H9 (cell line): Measurements from ENCODE around the gene RASSF3. TPM values are rescaled to one million over a fixed set of nuclear protein-coding genes. Genes with fewer than 3 reads are reported as not detected.

Experiments used
- DNase-seq: peaks from one replicate; pipeline ENCODE4 v3.0.0-alpha.2; 2017
- H2AFZ ChIP-seq: one replicate; pipeline ENCODE4 v1.6.1; 2013; ENCODE audit warnings: mild to moderate bottlenecking, low read length, control low read depth, moderate library complexity
- H2AK5ac ChIP-seq: 2 replicates; pipeline ENCODE4 v1.6.1; 2013; ENCODE audit warnings: low read length, control low read depth, mixed read lengths; ENCODE audit not compliant: insufficient read length
- H2BK120ac ChIP-seq: one replicate; pipeline ENCODE4 v1.6.1; 2013; ENCODE audit warnings: low read depth, mild to moderate bottlenecking, low read length, control low read depth, inconsistent platforms; ENCODE audit not compliant: poor library complexity, severe bottlenecking
- H2BK12ac ChIP-seq: 2 replicates; pipeline ENCODE4 v1.6.1; 2013; ENCODE audit warnings: low read length, control low read depth, mixed read lengths, low read depth; ENCODE audit not compliant: insufficient read length
- H2BK15ac ChIP-seq: 2 replicates; pipeline ENCODE4 v1.6.1; 2013; ENCODE audit warnings: low read depth, low read length, control low read depth
- H2BK20ac ChIP-seq: one replicate; pipeline ENCODE4 v1.6.1; 2013; ENCODE audit warnings: low read depth, mild to moderate bottlenecking, low read length, control low read depth, inconsistent platforms; ENCODE audit not compliant: poor library complexity, severe bottlenecking
- H2BK5ac ChIP-seq: 2 replicates; pipeline ENCODE4 v1.6.1; 2013; ENCODE audit warnings: low read length, control low read depth, mixed read lengths; ENCODE audit not compliant: insufficient read length
- H3K14ac ChIP-seq: 2 replicates; pipeline ENCODE4 v1.6.1; 2013; ENCODE audit warnings: low read length, control low read depth; ENCODE audit not compliant: insufficient read depth
- H3K18ac ChIP-seq: 2 replicates; pipeline ENCODE4 v1.6.1; 2013; ENCODE audit warnings: low read depth, mild to moderate bottlenecking, mixed read lengths, low read length, control low read depth; ENCODE audit not compliant: insufficient read length
- H3K23ac ChIP-seq: 2 replicates; pipeline ENCODE4 v1.6.1; 2013; ENCODE audit warnings: low read length, control low read depth, mixed read lengths, low read depth; ENCODE audit not compliant: insufficient read length
- H3K23me2 ChIP-seq: 2 replicates; pipeline ENCODE4 v1.6.1; 2013; ENCODE audit warnings: low read depth, mild to moderate bottlenecking, mixed read lengths, low read length, control low read depth; ENCODE audit not compliant: insufficient read length, poor library complexity, severe bottlenecking
- H3K27ac ChIP-seq: 2 replicates; pipeline ENCODE4 v1.5.1; 2013; ENCODE audit warnings: low read length, control low read depth, mixed read lengths, low read depth; ENCODE audit not compliant: insufficient read length
- H3K27me3 ChIP-seq: 2 replicates; pipeline ENCODE4 v1.6.1; 2013; ENCODE audit warnings: low read length, control low read depth, inconsistent platforms; ENCODE audit not compliant: insufficient read depth
- H3K4ac ChIP-seq: 2 replicates; pipeline ENCODE4 v1.6.1; 2013; ENCODE audit warnings: low read depth, mild to moderate bottlenecking, control low read depth, inconsistent platforms, low read length, moderate library complexity
- H3K4me1 ChIP-seq: 2 replicates; pipeline ENCODE4 v1.6.1; 2013; ENCODE audit warnings: low read length, control low read depth, inconsistent platforms; ENCODE audit not compliant: insufficient read depth
- H3K4me2 ChIP-seq: 2 replicates; pipeline ENCODE4 v1.6.1; 2013; ENCODE audit warnings: low read length, control low read depth, mixed read lengths; ENCODE audit not compliant: insufficient read length, insufficient read depth
- H3K56ac ChIP-seq: 2 replicates; pipeline ENCODE4 v1.6.1; 2013; ENCODE audit warnings: low read depth, mild to moderate bottlenecking, mixed read lengths, low read length, control low read depth; ENCODE audit not compliant: insufficient read length
- H3K79me1 ChIP-seq: 2 replicates; pipeline ENCODE4 v1.6.1; 2013; ENCODE audit warnings: low read depth, mild to moderate bottlenecking, moderate library complexity, low read length, control low read depth, inconsistent platforms; ENCODE audit not compliant: insufficient read depth, poor library complexity, severe bottlenecking
- H3K79me2 ChIP-seq: 2 replicates; pipeline ENCODE4 v1.6.1; 2013; ENCODE audit warnings: low read length, control low read depth, inconsistent platforms; ENCODE audit not compliant: insufficient read depth
- H3K9ac ChIP-seq: 2 replicates; pipeline ENCODE4 v1.6.1; 2013; ENCODE audit warnings: low read length, control low read depth, mixed read lengths; ENCODE audit not compliant: insufficient read length; ENCODE audit errors: extremely low read depth
- H3K9me3 ChIP-seq: one replicate; pipeline ENCODE4 v1.6.1; 2013; ENCODE audit warnings: low read depth, low read length, inconsistent platforms; ENCODE audit not compliant: control insufficient read depth
- H3T11ph ChIP-seq: one replicate; pipeline ENCODE4 v1.6.1; 2013; ENCODE audit warnings: mild to moderate bottlenecking, low read length, control low read depth, inconsistent platforms
- H4K20me1 ChIP-seq: one replicate; pipeline ENCODE4 v1.6.1; 2013; ENCODE audit not compliant: control insufficient read depth, insufficient read length, insufficient read depth
- H4K5ac ChIP-seq: 2 replicates; pipeline ENCODE4 v1.6.1; 2013; ENCODE audit warnings: low read depth, mild to moderate bottlenecking, mixed read lengths, low read length, control low read depth; ENCODE audit not compliant: insufficient read length
- H4K8ac ChIP-seq: replicated peaks from 2 replicates; pipeline ENCODE4 v1.6.1; 2013; ENCODE audit warnings: low read length, control low read depth, mixed read lengths, low read depth; ENCODE audit not compliant: insufficient read length
- H4K91ac ChIP-seq: 2 replicates; pipeline ENCODE4 v1.6.1; 2013; ENCODE audit warnings: low read depth, mild to moderate bottlenecking, moderate library complexity, mixed read lengths, low read length, control low read depth; ENCODE audit not compliant: insufficient read length
- H3K27ac Mint-ChIP-seq, 3 experiments: 2 replicates in 2 of 3; 3 replicates in 1 of 3; pipeline ENCODE4 v1.8.0; 2020 to 2021; ENCODE audit warnings: mixed read lengths in 3 of 3, mild to moderate bottlenecking in 1 of 3, moderate library complexity in 1 of 3
- H3K27me3 Mint-ChIP-seq: 2 replicates; pipeline ENCODE4 v1.8.0; 2021; ENCODE audit warnings: low read depth, mild to moderate bottlenecking, moderate library complexity, mixed read lengths
- H3K36me3 Mint-ChIP-seq, 3 experiments: 2 replicates in 2 of 3; 3 replicates in 1 of 3; pipeline ENCODE4 v1.8.0; 2020 to 2021; ENCODE audit warnings: low read depth in 3 of 3, mixed read lengths in 3 of 3; ENCODE audit not compliant: insufficient read depth in 1 of 3
- H3K4me1 Mint-ChIP-seq, 2 experiments: 2 replicates each; pipeline ENCODE4 v1.8.0; 2020; ENCODE audit warnings: mixed read lengths in 2 of 2
- H3K4me3 Mint-ChIP-seq, 2 experiments: 2 replicates in 1 of 2; 3 replicates in 1 of 2; pipeline ENCODE4 v1.8.0; 2020 to 2021; ENCODE audit warnings: mild to moderate bottlenecking in 2 of 2, mixed read lengths in 2 of 2, moderate library complexity in 1 of 2
- H3K9me3 Mint-ChIP-seq, 2 experiments: 2 replicates in 1 of 2; 3 replicates in 1 of 2; pipeline ENCODE4 v1.8.0; 2020; ENCODE audit warnings: mild to moderate bottlenecking in 2 of 2, mixed read lengths in 2 of 2, moderate library complexity in 1 of 2
- CTCF ChIP-seq: fragments of 200-600 bp; sonication (generic); conservative IDR thresholded peaks from 3 replicates; pipeline ENCODE4 v1.8.0; 2021; ENCODE audit warnings: antibody characterized with exemption, mild to moderate bottlenecking
- whole genome bisulfite sequencing: extraction: QIAGEN DNeasy Blood & Tissue Kit; methylation state at CpG from one replicate; pipeline ENCODE4 v1.1.7; 2013; ENCODE audit warnings: missing lambda C conversion rate, low lambda C conversion rate, mixed read lengths; ENCODE audit not compliant: insufficient read length; ENCODE audit errors: extremely low coverage; 5-methylcytosine and 5-hydroxymethylcytosine counted together
- total RNA-seq: library from RNA; stranded (reverse); gene quantifications from 2 replicates; pipeline ENCODE4 v1.2.1, GENCODE V29; 2021

RASSF3 gene
- total RNA-seq, 1 experiment from 2014 or later = 45.1 TPM

DNA sequence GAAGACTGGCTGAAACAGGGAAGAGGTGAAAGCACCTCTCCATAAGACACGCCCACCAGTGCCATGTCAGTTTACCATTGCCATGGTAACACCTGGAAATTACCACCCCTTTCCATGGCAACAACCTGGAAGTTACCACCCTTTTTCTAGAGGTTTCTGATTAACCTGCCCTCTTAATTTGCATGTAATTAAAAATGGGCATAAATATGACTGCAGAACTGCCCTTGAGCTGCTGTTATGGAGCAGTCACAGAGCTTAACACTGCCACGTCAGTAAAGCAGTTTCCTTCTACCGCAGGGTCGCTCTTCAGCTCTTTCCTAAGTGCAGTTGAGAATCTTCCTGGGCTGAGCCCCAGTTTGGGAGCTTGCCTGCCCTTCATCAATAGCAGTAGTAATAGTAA, 55.2 kb downstream of the RASSF3 start:
- Histone ChIP-seq H3K14ac (no peak overlapping the region), H3K9me3 (no peaks in the 10 kb centered on the region), H2AFZ (no peak overlapping the region), H3K4me2 (no peak overlapping the region), H3T11ph (no peak overlapping the region), H2BK15ac (no peak overlapping the region), H3K18ac (no peak overlapping the region), H4K5ac (no peak overlapping the region), H3K9ac (no peak overlapping the region), H3K4ac (no peak overlapping the region), H3K27me3 (no peaks in the 10 kb centered on the region), H2AK5ac (no peak overlapping the region), H2BK12ac (no peak overlapping the region), H4K8ac (no peak overlapping the region), H2BK20ac (no peak overlapping the region), H3K79me2 (peaks cover 12% of the 10 kb centered on the region; the same call in 1 of the 2 replicates), H2BK120ac (no peak overlapping the region), H3K23ac (no peak overlapping the region), H3K4me1 (peaks cover 13% of the 10 kb centered on the region; the same call in 1 of the 2 replicates), H4K91ac (no peak overlapping the region), H3K79me1 (peaks cover 2% of the 10 kb centered on the region), H3K27ac (no peak overlapping the region), H3K56ac (no peak overlapping the region), H3K23me2 (no peaks in the 10 kb centered on the region), H2BK5ac (no peak overlapping the region), H4K20me1 (no peaks in the 10 kb centered on the region)
- Mint-ChIP-seq H3K27me3 (no peaks in the 10 kb centered on the region), H3K9me3 (no peaks in the 10 kb centered on the region), H3K27ac (peak overlapping the region in 2 of 3 experiments; percentile 59 to 73; a peak in 3 of 7 replicates), H3K4me1 (peaks cover 53 to 60% of the 10 kb centered on the region in 2 experiments), H3K36me3 (no peaks in the 10 kb centered on the region), H3K4me3 (no peak overlapping the region)
- no CpG with 5 or more reads among the region's 4 CpGs for WGBS
- no peak for TF ChIP-seq CTCF
- peak; percentile 61 for DNase-seq
